H1 (cell line): Measurements from ENCODE around the gene GLIPR2. TPM values are rescaled to one million over a fixed set of nuclear protein-coding genes. Genes with fewer than 3 reads are reported as not detected.

ENCODE experiments used
- CTCF ChIA-PET: fragments of 300-600 bp; sonication (Branson Sonifier 250); formaldehyde crosslinking; loops from one replicate; lab custom pipeline; 2021; ENCODE audit not compliant: partially characterized antibody; lab: Charles Lee
- POLR2A ChIA-PET: fragments of 300-600 bp; sonication (Branson Sonifier 250); formaldehyde crosslinking; loops from one replicate; lab custom pipeline; 2021; ENCODE audit warnings: inconsistent platforms; ENCODE audit not compliant: partially characterized antibody; lab: Charles Lee
- DNase-seq, 2 experiments: peaks; one replicate each; pipeline versions ENCODE4 v3.0.0 to v3.0.0-alpha.2; 2010 to 2022; ENCODE audit warnings: low spot score in 2 of 2, low read depth in 1 of 2, mixed read lengths in 1 of 2
- FAIRE-seq: peaks from 2 replicates; lab custom pipeline; 2011; peaks lifted over from hg19 to GRCh38; lab: Jason Lieb, UNC
- H2AFZ ChIP-seq: 2 replicates; pipeline ENCODE4 v1.8.1; 2012; ENCODE audit warnings: low read length, inconsistent platforms
- H2AK5ac ChIP-seq: 2 replicates; pipeline ENCODE4 v1.6.1; 2013; ENCODE audit warnings: low read depth, low read length
- H2BK120ac ChIP-seq: replicated peaks from 2 replicates; pipeline ENCODE3; 2013; ENCODE audit warnings: low read depth, low read length, inconsistent platforms
- H2BK12ac ChIP-seq: 2 replicates; pipeline ENCODE4 v1.6.1; 2013; ENCODE audit warnings: low read depth, low read length
- H2BK15ac ChIP-seq: 2 replicates; pipeline ENCODE4 v1.6.1; 2013; ENCODE audit warnings: low read length
- H2BK20ac ChIP-seq: 2 replicates; pipeline ENCODE4 v1.6.1; 2013; ENCODE audit warnings: low read length
- H2BK5ac ChIP-seq: 2 replicates; pipeline ENCODE4 v1.6.1; 2013; ENCODE audit warnings: low read depth, low read length
- H3K14ac ChIP-seq: 2 replicates; pipeline ENCODE4 v1.6.1; 2013; ENCODE audit warnings: inconsistent platforms; ENCODE audit not compliant: insufficient read length
- H3K18ac ChIP-seq: 2 replicates; pipeline ENCODE4 v1.6.1; 2013; ENCODE audit warnings: low read length; ENCODE audit errors: extremely low read depth
- H3K23ac ChIP-seq: 2 replicates; pipeline ENCODE4 v1.6.1; 2013; ENCODE audit warnings: inconsistent platforms; ENCODE audit not compliant: insufficient read length
- H3K23me2 ChIP-seq: 2 replicates; pipeline ENCODE4 v1.6.1; 2013; ENCODE audit warnings: low read depth, low read length
- H3K27ac ChIP-seq: 2 replicates; pipeline ENCODE4 v1.6.1; 2011; ENCODE audit warnings: low read depth, low read length, inconsistent platforms
- H3K27me3 ChIP-seq, 4 experiments: replicated peaks in 1 of 4; 1 replicate in 1 of 4; 2 replicates in 3 of 4; pipeline versions ENCODE4 v1.6.1 to v1.8.1; 2011 to 2013; ENCODE audit warnings: low read length in 3 of 4, mild to moderate bottlenecking in 3 of 4, inconsistent platforms in 2 of 4, mixed read lengths in 2 of 4, moderate library complexity in 1 of 4; ENCODE audit not compliant: control insufficient read depth in 3 of 4, insufficient read depth in 3 of 4; ENCODE audit errors: extremely low read depth in 1 of 4
- H3K36me3 ChIP-seq, 4 experiments: 2 replicates each; pipeline versions ENCODE4 v1.6.1 to v1.8.1; 2011 to 2013; ENCODE audit warnings: mild to moderate bottlenecking in 4 of 4, low read length in 3 of 4, moderate library complexity in 2 of 4, control low read depth in 1 of 4, inconsistent platforms in 1 of 4; ENCODE audit not compliant: insufficient read depth in 4 of 4, control insufficient read depth in 2 of 4
- H3K4ac ChIP-seq: replicated peaks from 2 replicates; pipeline ENCODE3; 2013; ENCODE audit warnings: low read length, low read depth, mixed read lengths, inconsistent platforms; ENCODE audit not compliant: insufficient read length
- H3K4me1 ChIP-seq, 4 experiments: replicated peaks in 1 of 4; 1 replicate in 1 of 4; 2 replicates in 3 of 4; pipeline versions ENCODE4 v1.6.1 to v1.8.1; 2011 to 2013; ENCODE audit warnings: low read length in 3 of 4, inconsistent platforms in 2 of 4, mixed read lengths in 1 of 4; ENCODE audit not compliant: insufficient read depth in 4 of 4, control insufficient read depth in 3 of 4
- H3K4me2 ChIP-seq, 2 experiments: 2 replicates each; pipeline versions ENCODE4 v1.6.1 to v1.8.1; 2011 to 2013; ENCODE audit warnings: low read depth in 2 of 2, low read length in 2 of 2, control low read depth in 1 of 2, inconsistent platforms in 1 of 2, mild to moderate bottlenecking in 1 of 2; ENCODE audit not compliant: insufficient read depth in 1 of 2
- H3K4me3 ChIP-seq, 4 experiments: fragments of 200-600, 300-600 bp in 1 of 4; sonication (generic), shearing (Covaris generic), sonication (Bioruptor Twin) in 1 of 4; 2 replicates each; pipeline versions ENCODE4 v1.5.1 to v1.8.1; 2011 to 2016; ENCODE audit warnings: low read length in 4 of 4, low read depth in 3 of 4, control low read depth in 2 of 4, inconsistent platforms in 2 of 4, mild to moderate bottlenecking in 2 of 4, mixed read lengths in 1 of 4, moderate library complexity in 1 of 4; ENCODE audit not compliant: insufficient read depth in 2 of 4; ENCODE audit errors: extremely low read depth in 1 of 4
- H3K56ac ChIP-seq: replicated peaks from 2 replicates; pipeline ENCODE3; 2013; ENCODE audit warnings: low read depth, mild to moderate bottlenecking, mixed read lengths, low read length, inconsistent platforms; ENCODE audit not compliant: insufficient read length
- H3K79me1 ChIP-seq: 2 replicates; pipeline ENCODE4 v1.6.1; 2013; ENCODE audit warnings: low read depth, low read length, control low read depth
- H3K79me2 ChIP-seq, 2 experiments: 2 replicates each; pipeline versions ENCODE4 v1.6.1 to v1.8.1; 2012 to 2013; ENCODE audit warnings: low read length in 2 of 2, mild to moderate bottlenecking in 2 of 2, inconsistent platforms in 1 of 2; ENCODE audit not compliant: insufficient read depth in 2 of 2, control insufficient read depth in 1 of 2
- H3K9ac ChIP-seq, 4 experiments: replicated peaks in 1 of 4; 1 replicate in 1 of 4; 2 replicates in 3 of 4; pipeline versions ENCODE4 v1.6.1 to v1.8.1; 2011 to 2013; ENCODE audit warnings: low read depth in 3 of 4, low read length in 3 of 4, control low read depth in 2 of 4, mild to moderate bottlenecking in 2 of 4, moderate library complexity in 2 of 4, inconsistent platforms in 1 of 4; ENCODE audit errors: extremely low read depth in 1 of 4
- H3K9me3 ChIP-seq, 2 experiments: 2 replicates each; pipeline versions ENCODE4 v1.6.1 to v1.8.1; 2012 to 2013; ENCODE audit warnings: mild to moderate bottlenecking in 2 of 2, moderate library complexity in 2 of 2, control low read depth in 1 of 2, inconsistent platforms in 1 of 2, low read depth in 1 of 2, low read length in 1 of 2, mixed read lengths in 1 of 2; ENCODE audit not compliant: insufficient read depth in 2 of 2
- H4K20me1 ChIP-seq, 2 experiments: replicated peaks in 1 of 2; 2 replicates each; pipeline versions ENCODE3 to v1.8.1; 2011 to 2013; ENCODE audit warnings: inconsistent platforms in 2 of 2, low read length in 2 of 2, mild to moderate bottlenecking in 1 of 2; ENCODE audit not compliant: insufficient read depth in 2 of 2, control insufficient read depth in 1 of 2
- H4K5ac ChIP-seq: 2 replicates; pipeline ENCODE4 v1.6.1; 2013; ENCODE audit warnings: low read length, low read depth, mixed read lengths, inconsistent platforms; ENCODE audit not compliant: insufficient read length
- H4K8ac ChIP-seq: 2 replicates; pipeline ENCODE4 v1.8.0; 2013; ENCODE audit warnings: mild to moderate bottlenecking, moderate library complexity, low read length, inconsistent platforms; ENCODE audit not compliant: insufficient read depth; ENCODE audit errors: extremely low read depth
- H4K91ac ChIP-seq: replicated peaks from 2 replicates; pipeline ENCODE3; 2013; ENCODE audit warnings: low read length, mixed read lengths, inconsistent platforms; ENCODE audit not compliant: insufficient read length
- SUZ12 ChIP-seq: fragments of 200-600 bp; sonication (generic); IDR thresholded peaks from 2 replicates; pipeline ENCODE4 v1.6.1; 2012; ENCODE audit warnings: mild to moderate bottlenecking, inconsistent platforms, low read length, moderate library complexity, mixed read lengths
- WGBS, 2 experiments: shearing (Covaris generic) in 1 of 2; methylation state at CpG; one replicate each; pipeline versions ENCODE4 v1.1.6 to v1.1.7; 2013 to 2015; ENCODE audit warnings: low lambda C conversion rate in 2 of 2, mixed read lengths in 2 of 2, inconsistent platforms in 1 of 2, low coverage in 1 of 2, missing lambda C conversion rate in 1 of 2; ENCODE audit not compliant: insufficient replicate concordance in 2 of 2, insufficient coverage in 1 of 2, insufficient read length in 1 of 2; ENCODE audit errors: extremely low coverage in 1 of 2, missing lambda C conversion rate in 1 of 2; 5-methylcytosine and 5-hydroxymethylcytosine counted together
- polyA plus RNA-seq, 7 experiments: library from polyadenylated mRNA; depleted of rRNA in 3 of 7; stranded (reverse) in 5 of 7; unstranded in 2 of 7; fragments of >200 nt in 5 of 7; fragments of 200-250 nt in 2 of 7; gene quantifications; 1 replicate in 5 of 7; 2 replicates in 1 of 7; 4 replicates in 1 of 7; pipeline versions ENCODE4 v1.2.1 to v1.2.3, GENCODE V29; 2011 to 2013; ENCODE audit warnings: missing spikeins in 2 of 7, mixed read lengths in 2 of 7
- total RNA-seq: library from RNA; stranded (reverse); fragmentation: NEBNext Ultra II Directional; extraction: Animal tissue kit (Norgen Biotek cat#: 25700); gene quantifications from 2 replicates; pipeline ENCODE4 v1.2.1, GENCODE V29; 2021

Gene GLIPR2
- total and polyA plus RNA-seq, 2 of the 8 experiments (the other 6 are each of a cell fraction or from before 2014, with no cell fraction given): 7.9 to 12.0 TPM

DNA sequence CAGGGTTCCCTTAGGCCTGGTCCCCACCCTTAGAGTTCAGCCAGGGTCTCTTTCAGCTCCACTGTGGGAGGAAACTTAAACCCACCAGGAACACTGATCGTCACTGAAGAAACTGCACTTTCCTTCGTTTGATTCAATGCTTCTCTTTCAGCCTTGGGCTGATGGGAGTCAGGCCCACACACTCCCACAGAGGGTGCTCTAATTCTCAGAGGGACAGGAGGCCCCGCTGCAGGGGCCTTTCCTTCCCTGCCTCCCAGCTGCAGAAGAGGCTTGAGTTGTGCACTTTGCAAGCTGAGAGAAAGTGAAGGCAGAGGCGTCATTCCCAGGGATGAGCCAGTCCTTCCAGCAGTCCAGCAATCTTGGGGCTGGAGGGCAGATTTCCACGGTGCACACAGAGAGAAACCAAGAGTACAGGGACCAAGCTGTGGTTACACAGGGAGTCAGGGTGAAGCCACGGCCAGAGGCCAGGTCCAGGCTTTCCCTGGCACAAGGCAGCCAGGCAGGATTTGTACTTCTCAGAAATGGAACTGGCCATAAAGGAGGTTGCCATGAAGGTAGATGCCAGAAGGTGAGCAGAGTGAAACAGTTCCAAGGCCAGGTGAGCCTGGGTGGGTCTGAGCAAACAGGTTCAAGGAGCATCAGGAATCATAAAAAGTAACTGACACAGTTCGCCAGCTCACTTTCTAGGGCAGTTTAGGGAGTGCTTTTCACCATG is 10.4 kb upstream of the GLIPR2 start:
- TF ChIP-seq SUZ12: no peak
- H3K4me2 ChIP-seq: no peak overlapping the region
- 77% methylated on average over 7 of the region's 7 CpGs; no CpG with 5 or more reads in 1 of the 2 experiments for WGBS, 2 experiments
- no peaks in the 10 kb centered on the region for H4K20me1 ChIP-seq
- no peaks in the 10 kb centered on the region for H3K9me3 ChIP-seq
- H3K18ac ChIP-seq: no peak overlapping the region
- H4K91ac ChIP-seq: no peak overlapping the region
- no peak overlapping the region for H2BK15ac ChIP-seq
- H3K4ac ChIP-seq: no peak overlapping the region
- H3K14ac ChIP-seq: no peak overlapping the region
- H3K23me2 ChIP-seq: no peaks in the 10 kb centered on the region
- H4K5ac ChIP-seq: no peak overlapping the region
- no peak overlapping the region for H2BK120ac ChIP-seq
- H3K56ac ChIP-seq: no peak overlapping the region
- no peaks in the 10 kb centered on the region for H3K79me2 ChIP-seq
- ChIA-PET POLR2A (interaction anchor here (0.5 kb wide), 1 partner anchor 201 kb away, joined by 3 read pairs; no protein-coding TSS in a partner anchor), CTCF (interaction anchor here (1.5 to 4.7 kb wide), 2 partner anchors 25 to 39 kb away, joined by 9 to 23 read pairs; no protein-coding TSS in a partner anchor)
- no peak overlapping the region for H3K27ac ChIP-seq
- no peak overlapping the region for H3K23ac ChIP-seq
- no peak overlapping the region for H2AFZ ChIP-seq
- no peaks in the 10 kb centered on the region for H3K27me3 ChIP-seq
- no peak overlapping the region for H3K4me3 ChIP-seq
- H3K9ac ChIP-seq: no peak overlapping the region
- FAIRE-seq (no peak), DNase-seq (no peak)
- no peak overlapping the region for H2BK20ac ChIP-seq
- no peaks in the 10 kb centered on the region for H3K4me1 ChIP-seq
- H4K8ac ChIP-seq: no peak overlapping the region
- H2AK5ac ChIP-seq: no peak overlapping the region
- H3K36me3 ChIP-seq: peaks cover 0 to 5% (median 0%) of the 10 kb centered on the region in 4 experiments; a peak in 2 of 8 replicates
- H3K79me1 ChIP-seq: no peaks in the 10 kb centered on the region
- no peak overlapping the region for H2BK12ac ChIP-seq
- no peak overlapping the region for H2BK5ac ChIP-seq
